Breast epithelium (tissue), 3 donors: ENCODE data around the gene RNF166.

Source experiments
- POLR2A ChIP-seq: fragments of 450-650 bp; IDR thresholded peaks from one replicate; pipeline ENCODE4 v1.6.1; 2016; ENCODE audit warnings: antibody characterized with exemption, mild to moderate bottlenecking, moderate library complexity
- POLR2AphosphoS5 ChIP-seq, 3 donors: sonication (generic); formaldehyde crosslinking; IDR thresholded peaks; one replicate each; pipeline ENCODE4 v1.6.1; 2017; ENCODE audit warnings: antibody characterized with exemption in 3 of 3
- TF ChIP-seq, protein P1 (sequence below), 3 donors: fragments of 450-650 bp; IDR thresholded peaks; one replicate each; pipeline ENCODE4 v1.5.1; 2016 to 2017; ENCODE audit warnings: antibody characterized with exemption in 3 of 3, mild to moderate bottlenecking in 3 of 3, moderate library complexity in 3 of 3

DNA sequence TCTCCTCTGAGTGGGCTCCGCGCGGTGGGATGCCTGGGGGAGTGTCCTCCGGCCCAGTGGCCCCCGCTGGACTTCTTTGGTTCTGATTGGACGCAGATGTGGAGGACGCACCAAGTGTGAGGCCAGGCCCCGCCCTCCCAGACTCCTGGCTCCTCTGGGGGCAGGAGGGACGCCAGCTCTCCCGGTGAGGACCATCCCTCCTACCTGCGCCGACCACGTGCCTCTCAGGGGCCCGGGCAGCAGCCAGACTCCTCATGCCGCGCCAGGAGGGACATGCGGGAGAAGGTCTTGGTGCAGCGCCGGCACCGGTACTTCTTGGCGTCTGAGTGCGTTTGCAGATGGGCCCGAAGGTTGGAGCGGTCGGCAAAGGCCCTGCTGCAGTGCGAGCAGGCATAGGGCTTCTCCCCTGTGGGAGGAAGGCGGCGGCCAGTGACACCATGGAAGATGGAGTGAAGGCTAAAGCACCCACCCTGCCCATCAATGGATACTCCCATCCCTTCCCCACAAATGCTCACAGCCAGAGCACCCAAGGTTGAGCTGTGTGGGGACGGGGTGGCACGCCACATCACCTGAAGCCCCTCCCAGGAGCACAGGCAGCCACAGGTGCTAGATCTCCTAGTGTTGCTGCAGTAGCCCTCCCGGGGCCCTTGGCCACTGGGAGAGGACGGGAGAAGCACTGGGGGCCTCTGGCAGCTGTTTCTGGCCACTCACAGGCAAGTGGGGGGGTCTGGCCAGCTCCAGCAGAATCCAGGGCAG, 27.8 kb downstream of the RNF166 start:
- TF ChIP-seq, protein P1, sequence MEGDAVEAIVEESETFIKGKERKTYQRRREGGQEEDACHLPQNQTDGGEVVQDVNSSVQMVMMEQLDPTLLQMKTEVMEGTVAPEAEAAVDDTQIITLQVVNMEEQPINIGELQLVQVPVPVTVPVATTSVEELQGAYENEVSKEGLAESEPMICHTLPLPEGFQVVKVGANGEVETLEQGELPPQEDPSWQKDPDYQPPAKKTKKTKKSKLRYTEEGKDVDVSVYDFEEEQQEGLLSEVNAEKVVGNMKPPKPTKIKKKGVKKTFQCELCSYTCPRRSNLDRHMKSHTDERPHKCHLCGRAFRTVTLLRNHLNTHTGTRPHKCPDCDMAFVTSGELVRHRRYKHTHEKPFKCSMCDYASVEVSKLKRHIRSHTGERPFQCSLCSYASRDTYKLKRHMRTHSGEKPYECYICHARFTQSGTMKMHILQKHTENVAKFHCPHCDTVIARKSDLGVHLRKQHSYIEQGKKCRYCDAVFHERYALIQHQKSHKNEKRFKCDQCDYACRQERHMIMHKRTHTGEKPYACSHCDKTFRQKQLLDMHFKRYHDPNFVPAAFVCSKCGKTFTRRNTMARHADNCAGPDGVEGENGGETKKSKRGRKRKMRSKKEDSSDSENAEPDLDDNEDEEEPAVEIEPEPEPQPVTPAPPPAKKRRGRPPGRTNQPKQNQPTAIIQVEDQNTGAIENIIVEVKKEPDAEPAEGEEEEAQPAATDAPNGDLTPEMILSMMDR (IDR thresholded peaks at IDR 0.05) = no peak
- no peak for TF ChIP-seq POLR2AphosphoS5 (IDR thresholded peaks at IDR 0.05)
- TF ChIP-seq POLR2A = no peak
